ENCODE measurements around the gene SDSL. TPM values are rescaled to one million over a fixed set of nuclear protein-coding genes. Genes with fewer than 3 reads are reported as not detected.

SDSL gene
- polyA plus RNA-seq, 1 donor (not counting 4 experiments of a cell fraction or from before 2014, with no cell fraction given): 1.9 TPM

DNA sequence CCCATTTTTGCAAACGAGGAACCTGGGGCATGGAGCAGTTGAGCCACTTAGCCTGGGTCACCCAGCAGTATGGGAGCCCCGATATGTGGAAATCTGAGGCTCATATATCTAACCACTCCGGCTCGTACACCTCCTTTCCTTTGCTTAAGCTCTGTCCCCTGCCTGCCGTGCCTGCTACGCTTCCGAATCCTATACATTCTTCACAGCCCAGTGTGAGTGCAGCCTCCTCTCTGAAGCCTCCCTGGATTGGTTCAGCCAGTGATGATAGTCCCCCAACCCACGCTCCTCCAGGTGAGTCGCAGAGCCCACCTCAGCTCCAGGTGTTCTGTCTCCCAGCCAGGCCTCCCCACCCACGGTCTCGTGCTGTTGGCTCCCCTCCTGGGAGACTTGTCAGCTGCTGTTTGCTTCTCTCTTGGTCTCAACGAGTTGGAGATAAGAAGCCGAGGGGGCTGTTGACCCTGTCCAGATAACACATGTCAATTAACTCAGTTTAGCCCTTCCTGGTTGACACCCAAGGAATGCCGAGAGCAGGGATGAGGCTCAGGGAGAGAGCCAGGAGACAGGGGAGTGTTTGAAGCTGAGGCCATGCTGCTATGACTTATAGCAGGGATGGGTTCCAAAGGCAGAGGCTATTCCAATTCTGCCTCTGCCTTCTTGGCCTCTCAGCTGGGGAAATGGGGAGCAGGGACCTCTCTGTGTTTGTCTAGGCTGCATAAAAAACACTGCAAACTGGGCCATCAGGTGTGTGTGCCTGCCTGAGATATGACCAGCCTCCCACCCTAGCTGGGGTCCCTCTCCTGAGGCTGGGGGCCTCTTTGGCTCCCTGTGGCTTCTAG is 19.0 kb downstream of the SDSL start:
- no peaks in the 10 kb centered on the region for H4K20me1 ChIP-seq (ENCODE audit: control insufficient read depth, extremely low read depth, insufficient read depth, low read length)
- H3K79me2 ChIP-seq (ENCODE audit: control insufficient read depth, insufficient read depth, low read length): no peaks in the 10 kb centered on the region
- H2AFZ ChIP-seq (ENCODE audit: control insufficient read depth, low read length): no peak overlapping the region
- dilution Hi-C loops (cut with MboI; ENCODE audit: extremely low pct_ligation_motif_present, low sequenced_read_pairs): no loop called here
- no peaks in the 10 kb centered on the region for H3K9me3 ChIP-seq (ENCODE audit: control insufficient read depth, low read depth, low read length)
- no peaks in the 10 kb centered on the region for H3K9me1 ChIP-seq (ENCODE audit: control insufficient read depth, extremely low read depth, insufficient read depth, low read length)
- no peak overlapping the region for H3K27ac ChIP-seq (ENCODE audit: control insufficient read depth, insufficient read depth, low read length)
- H3K4me3 ChIP-seq (ENCODE audit: control insufficient read depth in 2 of 3, extremely low read depth in 1 of 3, insufficient read depth in 2 of 3, low read depth in 1 of 3, low read length in 3 of 3): no peak overlapping the region
- FAIRE-seq (no peak), DNase-seq (ENCODE audit: low read depth, low spot score) (no peak)
- H3K9ac ChIP-seq (ENCODE audit: control insufficient read depth, extremely low read depth, insufficient read depth, low read length): no peak overlapping the region
- H3K36me3 ChIP-seq (ENCODE audit: control insufficient read depth in 2 of 2, extremely low read depth in 1 of 2, insufficient read depth in 2 of 2, low read length in 2 of 2): no peaks in the 10 kb centered on the region
- no peak for TF ChIP-seq EZH2 (IDR thresholded peaks at IDR 0.05; ENCODE audit: low read length)
- TF ChIP-seq, protein P1, sequence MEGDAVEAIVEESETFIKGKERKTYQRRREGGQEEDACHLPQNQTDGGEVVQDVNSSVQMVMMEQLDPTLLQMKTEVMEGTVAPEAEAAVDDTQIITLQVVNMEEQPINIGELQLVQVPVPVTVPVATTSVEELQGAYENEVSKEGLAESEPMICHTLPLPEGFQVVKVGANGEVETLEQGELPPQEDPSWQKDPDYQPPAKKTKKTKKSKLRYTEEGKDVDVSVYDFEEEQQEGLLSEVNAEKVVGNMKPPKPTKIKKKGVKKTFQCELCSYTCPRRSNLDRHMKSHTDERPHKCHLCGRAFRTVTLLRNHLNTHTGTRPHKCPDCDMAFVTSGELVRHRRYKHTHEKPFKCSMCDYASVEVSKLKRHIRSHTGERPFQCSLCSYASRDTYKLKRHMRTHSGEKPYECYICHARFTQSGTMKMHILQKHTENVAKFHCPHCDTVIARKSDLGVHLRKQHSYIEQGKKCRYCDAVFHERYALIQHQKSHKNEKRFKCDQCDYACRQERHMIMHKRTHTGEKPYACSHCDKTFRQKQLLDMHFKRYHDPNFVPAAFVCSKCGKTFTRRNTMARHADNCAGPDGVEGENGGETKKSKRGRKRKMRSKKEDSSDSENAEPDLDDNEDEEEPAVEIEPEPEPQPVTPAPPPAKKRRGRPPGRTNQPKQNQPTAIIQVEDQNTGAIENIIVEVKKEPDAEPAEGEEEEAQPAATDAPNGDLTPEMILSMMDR (optimal IDR thresholded peaks at IDR 0.05 in 1 of 3, IDR thresholded peaks at IDR 0.05 in 1 of 3, conservative IDR thresholded peaks at IDR 0.05 in 1 of 3; ENCODE audit: extremely low read depth in 1 of 3, insufficient read depth in 2 of 3, low read length in 3 of 3): no peak
- H3K4me1 ChIP-seq (ENCODE audit: control insufficient read depth, extremely low read depth, insufficient read depth, low read length): no peaks in the 10 kb centered on the region
- H3K4me2 ChIP-seq (ENCODE audit: control insufficient read depth, extremely low read depth, insufficient read depth, low read depth, low read length): no peak overlapping the region
- H3K27me3 ChIP-seq (ENCODE audit: control insufficient read depth, extremely low read depth, insufficient read depth, low read length): peaks cover 21% of the 10 kb centered on the region

- FAIRE-seq (no peak), DNase-seq (ENCODE audit: low read depth, low spot score) (no peak)
- no peaks in the 10 kb centered on the region for H3K4me1 ChIP-seq (ENCODE audit: control insufficient read depth, extremely low read depth, insufficient read depth, low read length)
- TF ChIP-seq, protein P1 (optimal IDR thresholded peaks at IDR 0.05 in 1 of 3, IDR thresholded peaks at IDR 0.05 in 1 of 3, conservative IDR thresholded peaks at IDR 0.05 in 1 of 3; ENCODE audit: extremely low read depth in 1 of 3, insufficient read depth in 2 of 3, low read length in 3 of 3): no peak
- TF ChIP-seq EZH2 (IDR thresholded peaks at IDR 0.05; ENCODE audit: low read length): no peak
- no peaks in the 10 kb centered on the region for H3K9me3 ChIP-seq (ENCODE audit: control insufficient read depth, low read depth, low read length)
- no peak overlapping the region for H3K4me3 ChIP-seq (ENCODE audit: control insufficient read depth in 2 of 3, extremely low read depth in 1 of 3, insufficient read depth in 2 of 3, low read depth in 1 of 3, low read length in 3 of 3)
- no peak overlapping the region for H3K27ac ChIP-seq (ENCODE audit: control insufficient read depth, insufficient read depth, low read length)
- H3K27me3 ChIP-seq (ENCODE audit: control insufficient read depth, extremely low read depth, insufficient read depth, low read length): peaks cover 26% of the 10 kb centered on the region
- no peaks in the 10 kb centered on the region for H4K20me1 ChIP-seq (ENCODE audit: control insufficient read depth, extremely low read depth, insufficient read depth, low read length)
- H3K36me3 ChIP-seq (ENCODE audit: control insufficient read depth in 2 of 2, extremely low read depth in 1 of 2, insufficient read depth in 2 of 2, low read length in 2 of 2): no peaks in the 10 kb centered on the region
- dilution Hi-C loops (cut with MboI; ENCODE audit: extremely low pct_ligation_motif_present, low sequenced_read_pairs): no loop called here
- H2AFZ ChIP-seq (ENCODE audit: control insufficient read depth, low read length): no peak overlapping the region
- no peaks in the 10 kb centered on the region for H3K79me2 ChIP-seq (ENCODE audit: control insufficient read depth, insufficient read depth, low read length)
- H3K4me2 ChIP-seq (ENCODE audit: control insufficient read depth, extremely low read depth, insufficient read depth, low read depth, low read length): no peak overlapping the region
- no peak overlapping the region for H3K9ac ChIP-seq (ENCODE audit: control insufficient read depth, extremely low read depth, insufficient read depth, low read length)
- H3K9me1 ChIP-seq (ENCODE audit: control insufficient read depth, extremely low read depth, insufficient read depth, low read length): no peaks in the 10 kb centered on the region
Measured at GRCh38 chr12:113443030-113443539, 20.9 kb downstream of the SDSL start.
